Skeletal muscle satellite cell (primary cell): ENCODE measurements around the gene TMEM175.
A peak's percentile ranks its signal among the peaks of the same experiment; 100 is the strongest.

Experiments used
- H3K27me3 ChIP-seq: 2 replicates; pipeline ENCODE4 v1.7.0; 2013; ENCODE audit warnings: low read length; ENCODE audit not compliant: control insufficient read depth, insufficient read depth
- H3K36me3 ChIP-seq: 2 replicates; pipeline ENCODE4 v1.7.0; 2013; ENCODE audit warnings: mild to moderate bottlenecking, control low read depth, low read length; ENCODE audit not compliant: insufficient read depth
- H3K4me1 ChIP-seq: 2 replicates; pipeline ENCODE4 v1.7.0; 2013; ENCODE audit warnings: low read length; ENCODE audit not compliant: control insufficient read depth, insufficient read depth
- H3K4me2 ChIP-seq: 2 replicates; pipeline ENCODE4 v1.7.0; 2013; ENCODE audit warnings: mild to moderate bottlenecking, low read length
- H3K4me3 ChIP-seq: 2 replicates; pipeline ENCODE4 v1.7.0; 2013; ENCODE audit warnings: low read length
- H3K9ac ChIP-seq: 2 replicates; pipeline ENCODE4 v1.7.0; 2013; ENCODE audit warnings: mild to moderate bottlenecking, low read depth, low read length, moderate library complexity
- H3K9me3 ChIP-seq: replicated peaks from 2 replicates; pipeline ENCODE4 v1.7.0; 2013; ENCODE audit warnings: mild to moderate bottlenecking, control low read depth, low read length

The TMEM175 gene

DNA sequence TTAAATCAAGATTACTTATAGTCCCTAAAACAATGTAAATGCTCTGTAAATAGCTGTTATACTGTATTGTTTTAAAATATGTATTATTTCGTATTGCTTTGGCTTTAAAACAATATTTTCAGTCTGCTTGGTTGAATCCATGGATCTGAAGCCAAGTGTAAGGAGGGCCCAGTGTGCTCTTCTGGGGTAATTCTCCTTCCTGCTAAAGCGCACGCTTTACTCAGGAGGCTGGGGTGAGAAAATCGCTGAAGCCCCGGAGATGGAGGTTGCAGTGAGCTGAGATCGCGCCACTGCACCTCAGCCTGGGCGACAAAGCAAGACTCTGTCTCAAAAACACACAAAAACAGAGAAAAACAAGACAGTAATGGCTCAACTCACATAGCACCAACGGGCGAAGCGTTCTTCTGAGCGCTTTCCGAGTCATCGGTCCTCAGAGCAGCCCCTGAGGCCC, 54.2 kb downstream of the TMEM175 start:
- no peaks in the 10 kb centered on the region for H3K9me3 ChIP-seq
- peaks cover 23% of the 10 kb centered on the region for H3K4me1 ChIP-seq
- H3K9ac ChIP-seq: peak overlapping the region; percentile 75
- H3K27me3 ChIP-seq: no peaks in the 10 kb centered on the region
- peak overlapping the region; percentile 91 for H3K4me2 ChIP-seq
- H3K4me3 ChIP-seq: peak overlapping the region; percentile 78
- peaks cover 4% of the 10 kb centered on the region for H3K36me3 ChIP-seq

DNA sequence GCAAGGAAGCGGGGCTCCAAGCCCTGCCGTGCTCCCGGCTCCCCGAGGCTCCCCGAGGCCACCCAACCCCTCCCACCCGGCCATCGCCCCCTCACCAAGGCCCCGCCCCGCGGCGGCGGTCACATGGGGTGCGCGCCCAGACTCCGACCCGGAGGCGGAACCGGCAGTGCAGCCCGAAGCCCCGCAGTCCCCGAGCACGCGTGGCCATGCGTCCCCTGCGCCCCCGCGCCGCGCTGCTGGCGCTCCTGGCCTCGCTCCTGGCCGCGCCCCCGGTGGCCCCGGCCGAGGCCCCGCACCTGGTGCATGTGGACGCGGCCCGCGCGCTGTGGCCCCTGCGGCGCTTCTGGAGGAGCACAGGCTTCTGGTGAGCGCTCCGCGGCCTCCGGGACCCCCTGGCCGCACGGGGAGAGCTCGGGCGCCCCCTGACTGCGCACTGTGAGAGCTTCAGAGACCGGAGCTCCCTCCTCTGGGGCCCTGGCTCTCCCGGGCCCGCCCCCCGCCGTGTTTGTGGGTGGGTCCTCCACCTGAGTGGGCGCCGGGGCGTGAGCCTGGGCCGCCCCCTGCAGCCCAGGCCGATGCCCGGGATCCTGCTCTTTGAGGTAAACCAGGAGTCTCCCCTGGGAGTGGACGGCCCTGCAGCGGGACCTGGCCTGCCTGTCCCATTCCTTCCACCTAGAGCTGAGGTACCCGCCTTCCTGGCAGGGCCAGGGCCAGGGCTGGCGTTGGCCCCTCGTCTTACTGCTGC, 54.8 kb downstream of the TMEM175 start, which contains the start of gene IDUA:
Gene IDUA (plus strand): TSS at position 166 of the 745 bp plus-strand sequence. CDS start 41 bp downstream, at position 207.
- no peaks in the 10 kb centered on the region for H3K9me3 ChIP-seq
- H3K36me3 ChIP-seq: peaks cover 4% of the 10 kb centered on the region
- H3K4me3 ChIP-seq: peak within 1 kb of the TSS; percentile 78
- peak within 1 kb of the TSS; percentile 75 for H3K9ac ChIP-seq
- H3K4me1 ChIP-seq: peaks cover 23% of the 10 kb centered on the region
- H3K27me3 ChIP-seq: no peaks in the 10 kb centered on the region
- H3K4me2 ChIP-seq: peak within 1 kb of the TSS; percentile 91

DNA sequence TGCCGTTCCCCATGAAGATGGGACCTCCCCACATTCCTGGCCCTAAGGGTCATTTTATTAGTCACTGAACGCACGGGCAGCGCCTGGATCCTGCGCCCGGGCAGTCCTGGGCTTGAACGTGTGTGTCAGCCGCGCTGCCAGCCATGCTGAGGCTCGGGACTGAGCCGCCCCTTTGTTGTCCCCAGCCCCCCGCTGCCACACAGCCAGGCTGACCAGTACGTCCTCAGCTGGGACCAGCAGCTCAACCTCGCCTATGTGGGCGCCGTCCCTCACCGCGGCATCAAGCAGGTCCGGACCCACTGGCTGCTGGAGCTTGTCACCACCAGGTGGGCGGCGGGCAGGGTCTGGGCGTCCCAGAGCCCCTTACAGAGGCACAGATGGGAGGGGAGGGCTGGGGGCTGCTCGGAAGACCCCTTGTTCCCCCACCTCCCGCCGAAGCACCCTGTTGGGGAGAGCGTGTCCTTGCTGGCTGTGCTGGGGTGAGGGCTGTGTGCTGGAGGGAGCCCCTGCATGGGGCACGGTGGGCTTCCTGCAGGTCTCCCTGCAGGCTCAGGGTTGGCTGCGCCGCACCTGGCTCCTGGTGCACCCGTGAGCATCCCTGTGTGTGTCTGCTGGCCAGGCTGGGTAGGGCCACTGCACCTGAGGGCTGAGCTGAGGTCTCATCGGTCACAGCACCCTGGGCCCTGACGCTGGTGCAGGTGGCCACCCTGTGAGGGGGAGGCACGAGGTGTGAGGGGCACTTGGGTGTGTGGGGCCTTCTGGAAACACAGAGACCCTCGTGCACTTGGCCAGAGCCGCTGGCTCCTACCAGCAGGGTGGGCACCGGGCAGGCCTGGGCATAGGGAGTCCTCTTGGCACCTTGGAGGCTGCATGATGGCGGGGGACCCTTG, 55.6 kb downstream of the TMEM175 start:
- Histone ChIP-seq H3K27me3 (no peaks in the 10 kb centered on the region), H3K9me3 (no peaks in the 10 kb centered on the region), H3K9ac (peak overlapping the region; percentile 75), H3K4me3 (peak overlapping the region; percentile 78), H3K4me1 (peaks cover 23% of the 10 kb centered on the region), H3K4me2 (peak overlapping the region; percentile 91), H3K36me3 (peaks cover 4% of the 10 kb centered on the region)

DNA sequence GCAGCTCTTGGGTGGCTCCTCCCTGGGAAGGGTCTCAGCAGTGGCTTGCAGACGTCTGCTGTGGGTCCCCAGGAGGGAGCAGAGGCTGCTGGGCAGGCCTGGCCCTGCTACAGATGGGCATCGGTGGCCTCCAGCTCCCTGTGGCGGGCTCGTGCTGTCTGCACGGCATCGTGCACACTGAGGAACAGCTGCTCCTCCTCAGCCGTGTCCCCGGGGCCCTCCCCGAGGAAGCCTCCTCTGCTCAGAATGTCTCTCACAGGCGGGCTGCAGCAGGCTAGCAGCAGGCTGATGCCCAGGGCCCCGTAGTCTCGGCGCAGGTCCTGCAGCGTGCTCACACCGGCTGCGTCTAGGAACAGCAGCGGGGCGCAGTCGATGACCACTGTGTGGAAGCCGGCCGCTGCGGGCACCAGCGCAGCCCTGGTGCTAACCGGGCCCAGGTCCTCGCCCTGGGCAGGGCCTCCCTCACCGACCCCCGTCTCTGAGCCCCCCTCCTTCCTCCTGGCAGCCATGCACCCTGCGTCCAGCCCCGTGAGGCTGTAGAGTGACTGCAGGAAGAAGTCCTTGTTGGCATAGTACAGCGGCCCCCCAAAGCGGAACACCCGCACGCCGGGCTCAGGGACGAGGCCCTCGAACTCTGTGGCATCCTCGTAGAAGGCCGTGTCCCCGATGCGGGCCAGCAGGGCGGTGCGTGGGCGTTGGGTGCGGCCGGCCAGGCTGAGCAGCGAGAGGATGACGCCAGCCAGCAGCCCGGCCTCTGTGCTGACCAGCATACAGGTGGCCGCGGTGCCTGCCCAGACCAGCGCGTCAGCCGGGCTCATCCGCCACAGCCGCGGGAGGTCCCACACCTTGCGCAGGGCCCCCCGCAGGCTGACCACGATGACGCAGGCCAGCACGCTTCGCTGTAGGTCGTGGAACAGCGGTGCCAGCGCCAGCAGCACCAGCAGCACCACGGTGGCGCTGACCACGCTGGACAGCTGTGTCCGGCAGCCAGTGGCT, 56.8 kb downstream of the TMEM175 start:
- Histone ChIP-seq H3K36me3 (peaks cover 4% of the 10 kb centered on the region), H3K4me1 (peaks cover 23% of the 10 kb centered on the region), H3K4me2 (peak overlapping the region; percentile 91), H3K9ac (no peak overlapping the region), H3K27me3 (no peaks in the 10 kb centered on the region), H3K4me3 (no peak overlapping the region), H3K9me3 (no peaks in the 10 kb centered on the region)

DNA sequence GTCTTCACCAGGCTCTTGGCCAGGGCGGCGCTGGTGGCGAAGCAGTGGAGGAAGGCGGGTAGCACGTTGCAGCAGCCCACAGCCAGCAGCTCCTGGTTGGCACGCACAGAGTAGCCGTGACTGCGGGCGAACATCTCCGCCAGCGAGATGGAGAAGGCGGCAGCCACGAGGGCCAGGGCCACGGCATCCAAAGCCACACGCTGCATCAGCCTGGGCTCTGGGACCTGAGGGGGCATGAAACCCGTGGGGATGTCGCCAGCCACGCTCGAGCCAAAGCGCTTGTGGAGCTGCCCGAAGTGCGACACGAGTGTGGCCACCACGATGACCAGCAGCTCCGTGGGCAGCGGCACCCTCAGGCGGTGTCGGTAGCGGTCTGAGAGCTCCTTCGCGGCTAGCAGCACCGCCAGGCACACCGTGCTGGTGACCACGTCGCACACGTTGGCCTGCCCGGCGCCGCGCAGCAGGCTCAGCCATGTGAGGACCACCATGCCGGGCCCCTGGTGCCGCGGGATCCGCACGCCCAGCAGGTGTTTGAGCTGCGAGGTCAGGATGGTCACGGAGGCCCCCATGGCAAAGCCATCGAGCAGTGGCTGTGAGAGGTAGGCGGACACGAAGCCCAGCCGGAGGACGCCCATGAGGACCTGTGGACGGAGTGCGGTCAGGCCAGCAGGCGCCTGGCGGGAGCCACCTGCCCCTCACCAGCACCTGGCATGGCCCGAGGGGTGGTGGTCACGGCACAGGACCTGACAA, 57.6 kb downstream of the TMEM175 start:
- Histone ChIP-seq H3K9ac (no peak overlapping the region), H3K27me3 (no peaks in the 10 kb centered on the region), H3K4me3 (no peak overlapping the region), H3K4me1 (peaks cover 21% of the 10 kb centered on the region), H3K9me3 (no peaks in the 10 kb centered on the region), H3K36me3 (peaks cover 4% of the 10 kb centered on the region), H3K4me2 (no peak overlapping the region)

DNA sequence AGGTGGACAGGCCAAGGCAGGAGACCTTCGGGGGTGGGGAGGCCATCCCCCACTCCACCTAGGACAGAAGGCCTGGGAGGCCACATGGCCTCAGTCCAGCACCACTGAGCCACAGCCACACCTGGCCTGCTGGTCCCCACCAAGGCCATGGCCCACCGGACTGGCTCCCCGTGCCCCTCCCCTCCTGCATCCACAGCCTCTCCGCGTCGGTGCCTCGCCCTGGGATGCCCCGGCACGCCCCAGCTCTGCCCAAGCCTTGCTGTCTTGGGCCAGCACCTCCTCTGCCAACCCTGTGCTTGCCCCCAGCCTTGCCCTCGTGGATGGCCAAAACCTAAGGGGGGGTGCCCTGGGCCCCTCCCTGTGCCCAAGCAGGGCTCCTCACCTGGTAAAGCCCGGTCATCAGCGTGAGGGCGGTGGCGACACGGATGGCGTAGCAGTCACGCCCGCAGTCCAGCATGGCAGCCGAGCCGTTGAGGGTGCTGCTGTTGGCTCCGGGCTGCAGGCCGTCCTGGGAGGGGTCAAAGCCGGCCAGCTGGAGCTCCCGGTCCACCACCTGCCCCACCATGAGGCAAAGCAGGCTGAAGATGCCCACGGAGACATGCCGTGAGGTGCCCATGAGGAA, 58.6 kb downstream of the TMEM175 start:
- Histone ChIP-seq H3K36me3 (peaks cover 4% of the 10 kb centered on the region), H3K9me3 (no peaks in the 10 kb centered on the region), H3K4me2 (no peak overlapping the region), H3K4me3 (no peak overlapping the region), H3K27me3 (peaks cover 1% of the 10 kb centered on the region), H3K9ac (no peak overlapping the region), H3K4me1 (peaks cover 17% of the 10 kb centered on the region)

DNA sequence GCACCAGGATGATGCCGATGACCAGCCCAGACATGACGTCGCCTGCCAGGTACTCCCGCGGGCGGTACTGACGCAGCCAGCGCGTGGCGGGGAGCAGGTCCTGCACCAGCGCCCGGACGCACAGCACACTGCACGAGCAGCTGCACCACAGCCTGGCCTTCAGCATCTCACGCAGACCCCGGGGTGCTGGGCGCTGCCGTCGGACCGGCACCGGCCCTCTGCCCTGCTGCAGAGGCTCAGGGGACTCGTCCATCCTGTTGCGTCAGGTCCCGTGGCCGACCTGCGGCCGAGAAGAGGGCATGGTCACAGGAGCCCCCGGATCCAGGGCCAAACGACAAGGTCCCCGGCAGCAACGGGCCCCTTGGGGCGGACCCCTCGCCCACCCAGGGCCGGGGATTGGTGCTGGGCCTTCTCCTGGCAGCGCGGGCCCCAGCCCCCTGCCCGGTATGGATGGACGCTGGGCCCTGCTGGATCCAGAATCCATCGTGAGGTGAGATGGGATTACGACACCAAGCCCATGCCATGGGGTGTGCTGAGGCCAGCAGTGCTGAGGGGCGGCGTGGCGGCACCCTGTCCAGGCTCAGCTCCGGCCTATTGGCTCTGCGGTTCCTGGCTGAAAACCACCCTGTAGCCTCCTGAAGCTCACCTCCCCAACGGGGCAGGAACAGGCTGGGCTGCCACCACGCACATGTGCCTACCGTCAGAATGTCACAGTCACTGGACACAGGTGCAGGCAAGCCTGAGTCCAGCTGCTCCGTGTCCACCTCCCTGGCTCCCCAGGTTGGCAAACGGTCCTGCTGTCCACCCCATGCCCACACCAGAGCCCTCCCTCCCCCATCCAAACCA, 59.4 kb downstream of the TMEM175 start:
- no peak overlapping the region for H3K9ac ChIP-seq
- no peaks in the 10 kb centered on the region for H3K9me3 ChIP-seq
- peaks cover 4% of the 10 kb centered on the region for H3K36me3 ChIP-seq
- H3K4me3 ChIP-seq: no peak overlapping the region
- H3K27me3 ChIP-seq: peaks cover 9% of the 10 kb centered on the region
- no peak overlapping the region for H3K4me2 ChIP-seq
- H3K4me1 ChIP-seq: peaks cover 12% of the 10 kb centered on the region

DNA sequence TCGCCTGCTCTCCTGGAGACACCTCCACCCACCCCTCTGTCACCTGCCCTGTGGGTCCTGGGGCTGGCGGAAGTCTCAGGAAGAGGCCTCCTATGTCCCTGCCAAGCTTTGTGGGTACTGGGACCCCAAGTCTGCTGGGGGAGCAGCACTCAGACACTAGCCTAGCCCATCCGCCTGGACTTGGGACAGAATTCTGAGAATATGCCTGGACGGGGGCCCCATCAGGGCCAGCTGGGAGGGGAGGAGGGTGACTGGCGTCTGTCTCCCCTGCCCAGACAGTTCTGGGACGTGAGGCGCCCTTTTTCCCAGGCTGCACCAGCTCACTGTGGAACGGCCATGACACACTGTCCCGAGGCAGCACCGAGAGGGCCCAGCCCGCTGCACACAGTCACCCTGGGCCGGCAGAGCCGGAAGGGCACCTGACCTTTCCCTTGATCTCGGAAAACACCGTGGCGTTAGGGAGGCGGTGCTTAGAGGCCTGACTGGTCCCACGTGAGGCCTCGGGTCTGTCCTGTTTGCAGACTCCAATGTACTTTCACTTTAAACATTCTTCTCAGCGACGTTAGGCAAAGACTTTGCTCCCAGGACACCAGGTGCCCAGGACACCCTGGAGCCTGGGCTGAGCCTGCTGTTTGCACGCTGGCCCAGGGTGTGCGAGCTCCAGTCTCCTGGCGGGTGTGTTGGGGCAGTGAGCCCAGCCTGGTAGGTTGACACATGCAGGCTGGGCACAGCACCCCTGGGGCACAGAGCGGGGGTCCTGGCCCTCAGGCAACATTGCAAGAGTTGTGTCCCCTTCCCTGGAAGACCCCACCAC, 60.2 kb downstream of the TMEM175 start:
- Histone ChIP-seq H3K27me3 (peaks cover 16% of the 10 kb centered on the region), H3K4me3 (no peak overlapping the region), H3K4me1 (peaks cover 9% of the 10 kb centered on the region), H3K36me3 (peaks cover 4% of the 10 kb centered on the region), H3K4me2 (no peak overlapping the region), H3K9ac (no peak overlapping the region), H3K9me3 (no peaks in the 10 kb centered on the region)
